Testis (tissue), 2 donors: ENCODE measurements around the gene IMMP2L.

Source experiments
- CTCF ChIP-seq, 3 experiments: fragments of 450-650 bp in 2 of 3; fragments of 200-600 bp in 1 of 3; sonication (generic) in 1 of 3; IDR thresholded peaks; one replicate each; pipeline ENCODE4 v1.5.1; 2016 to 2019; ENCODE audit warnings: antibody characterized with exemption in 3 of 3, mild to moderate bottlenecking in 2 of 3, moderate library complexity in 1 of 3
- POLR2A ChIP-seq: fragments of 450-650 bp; IDR thresholded peaks from one replicate; pipeline ENCODE4 v1.6.1; 2017; ENCODE audit warnings: antibody characterized with exemption, mild to moderate bottlenecking, moderate library complexity

GRCh38 chr7:110774071-110774470, 788.2 kb downstream of the IMMP2L start:
- TF ChIP-seq CTCF (IDR thresholded peaks at IDR 0.05) = no peak
- no peak for TF ChIP-seq POLR2A
